NOMO-1 treated with dmso at 0.1 percent for 144 hours (cell line): ENCODE results near the gene PXT1.
"Not testable (repeated sequence)": the region's sequence is repeated elsewhere in the genome, so short reads cannot be mapped to it uniquely, and the experiment has no call there.

ENCODE experiments used
- DNase-seq: peaks from one replicate; lab custom pipeline; 2025; ENCODE audit not compliant: unreplicated experiment; lab: John Stamatoyannopoulos, UW

Gene PXT1

GRCh38 chr6:36444470-36444869 lies 1.8 kb upstream of the PXT1 start:
- DNase-seq = no peak

- no peak for DNase-seq
These were observed 1.1 kb upstream of the PXT1 start for GRCh38 chr6:36443471-36444428.

- no peak for DNase-seq
These were observed 467 bp downstream of the PXT1 start for GRCh38 chr6:36442103-36442670.

DNA sequence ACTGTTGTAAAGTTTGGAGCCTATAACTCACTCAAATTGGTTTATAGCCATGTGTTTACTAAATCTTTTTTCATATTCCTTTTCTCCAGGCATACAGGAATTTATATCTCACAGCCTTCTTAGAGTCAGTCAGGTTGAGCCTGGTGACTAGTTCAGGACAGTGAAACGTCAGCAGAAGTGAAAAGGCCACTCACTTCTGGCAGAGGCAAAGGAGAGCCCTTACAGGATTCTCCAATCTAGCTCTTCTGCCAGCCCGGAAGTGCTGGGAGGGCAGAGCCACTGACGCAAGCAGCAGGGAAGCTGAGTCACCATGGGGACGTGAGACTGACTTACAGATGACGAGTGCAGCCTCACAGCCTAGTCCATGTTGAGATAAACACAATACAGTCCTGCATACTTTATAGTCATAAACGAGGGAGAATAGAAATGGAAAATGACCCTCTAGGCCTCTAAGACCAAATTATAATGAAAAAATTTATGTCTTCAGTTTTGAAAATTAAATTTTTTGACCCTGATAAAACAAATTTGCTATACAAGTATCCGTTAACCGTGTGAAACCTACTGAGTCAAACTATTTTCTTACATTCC lies 1.3 kb downstream of the PXT1 start:
- peak; percentile 88 for DNase-seq

DNA sequence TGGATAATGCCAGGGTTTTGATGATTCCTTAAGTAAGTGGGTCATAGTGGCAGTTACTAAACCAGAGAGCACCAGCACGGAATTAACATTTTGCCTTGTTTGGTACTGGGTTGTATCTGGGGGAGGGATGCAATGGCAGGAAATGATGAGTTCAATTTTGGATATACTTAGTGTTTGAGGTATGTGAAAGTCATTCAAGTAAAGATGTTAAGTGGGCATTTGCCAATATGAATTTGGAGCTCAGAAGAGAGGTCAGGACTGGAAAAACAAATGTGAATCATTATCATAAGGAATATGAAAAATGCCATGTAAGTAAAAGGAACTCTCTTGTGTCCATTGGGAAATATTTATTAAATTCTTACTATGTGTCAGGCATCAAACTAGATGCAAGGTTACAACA lies 6.2 kb downstream of the PXT1 start:
- DNase-seq = no peak

DNA sequence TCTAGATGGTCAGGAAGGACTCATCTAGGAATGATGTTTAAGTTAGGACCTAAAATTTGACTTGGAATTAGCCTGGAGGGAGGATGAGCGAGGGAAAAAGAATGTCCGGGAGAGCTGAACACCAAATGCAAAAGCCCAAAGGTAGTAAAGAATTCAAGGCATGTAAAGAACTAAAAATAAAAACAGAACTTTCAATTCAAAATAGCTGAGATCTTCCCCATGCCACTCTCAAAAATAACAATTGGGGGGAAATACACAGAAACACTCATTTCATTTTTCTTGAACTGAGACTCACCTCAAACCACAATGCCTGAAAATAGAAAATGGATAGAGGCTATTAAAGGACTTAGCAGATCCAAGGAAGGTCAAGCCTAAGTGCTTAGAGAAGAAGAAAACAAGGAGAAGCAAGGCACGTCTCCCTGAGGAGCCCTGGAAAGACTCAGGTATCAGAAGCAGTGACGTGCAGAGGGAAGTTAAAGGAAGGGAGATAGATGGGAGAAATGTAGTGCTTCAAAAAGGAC lies 10.4 kb downstream of the PXT1 start:
- DNase-seq = no peak

DNA sequence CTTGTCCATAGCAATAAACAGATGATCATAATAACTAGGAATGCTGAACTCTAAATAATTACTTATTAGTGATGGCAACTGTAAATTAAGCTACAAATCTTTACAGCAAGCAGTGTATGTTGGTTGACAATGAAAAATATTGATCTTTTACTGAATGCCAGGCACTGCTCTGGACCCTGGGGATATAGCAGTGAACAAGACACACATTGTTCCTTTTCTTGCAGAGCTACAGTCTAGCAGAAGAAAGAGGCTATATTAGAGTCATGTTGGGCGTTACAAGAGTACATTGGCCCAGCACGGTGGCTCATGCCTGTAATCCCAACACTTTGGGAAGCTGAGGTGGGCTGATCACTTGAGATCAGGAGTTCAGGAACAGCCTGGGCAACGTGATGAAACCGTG lies 11.5 kb downstream of the PXT1 start:
- DNase-seq = no peak

GRCh38 chr6:36430351-36430750 lies 12.3 kb downstream of the PXT1 start:
- no peak for DNase-seq

DNA sequence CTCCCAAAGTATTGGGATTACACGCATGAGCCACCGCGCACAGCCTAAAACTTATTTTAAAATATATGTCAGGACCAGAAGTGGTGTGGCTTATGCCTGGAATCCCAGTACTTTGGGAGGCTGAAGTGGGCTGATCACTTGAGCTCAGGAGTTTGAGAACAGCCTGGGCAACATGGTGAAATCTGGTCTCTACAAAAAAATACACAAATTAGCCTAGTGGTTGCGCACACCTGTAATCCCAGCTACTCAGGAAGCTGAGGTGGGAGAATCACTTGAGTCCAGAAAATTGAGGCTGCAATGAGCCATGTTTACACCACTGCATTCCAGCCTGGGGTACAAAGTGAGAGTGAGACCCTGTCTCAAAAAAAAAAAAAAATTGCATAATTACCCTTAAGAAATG lies 13.7 kb downstream of the PXT1 start:
- DNase-seq = no peak

DNA sequence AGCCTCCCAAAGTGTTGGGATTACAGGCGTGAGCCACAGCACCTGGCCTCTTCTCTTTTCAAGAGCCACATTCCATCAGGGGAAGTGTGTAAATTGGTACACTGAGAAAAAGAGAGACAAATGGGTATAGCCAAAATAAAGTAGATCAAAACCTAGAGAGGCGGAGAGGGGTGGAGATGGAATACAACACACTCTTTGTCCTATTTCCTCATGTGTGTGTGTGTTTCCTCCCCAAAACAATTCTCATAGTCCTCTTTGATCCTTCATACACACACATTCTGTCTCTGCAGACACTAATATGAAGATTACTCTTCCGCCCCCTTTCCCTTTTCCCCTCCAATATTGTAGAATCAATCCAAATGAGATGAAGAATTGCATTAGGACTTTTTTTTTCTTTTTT lies 16.0 kb downstream of the PXT1 start:
- DNase-seq = no peak

GRCh38 chr6:36423101-36423824 lies 19.4 kb downstream of the PXT1 start:
- peak; percentile 95 for DNase-seq

- DNase-seq = no peak
These were observed 19.9 kb downstream of the PXT1 start for GRCh38 chr6:36422714-36423100.

GRCh38 chr6:36419310-36419709 lies 23.3 kb downstream of the PXT1 start:
- DNase-seq = peak; percentile 73

DNA sequence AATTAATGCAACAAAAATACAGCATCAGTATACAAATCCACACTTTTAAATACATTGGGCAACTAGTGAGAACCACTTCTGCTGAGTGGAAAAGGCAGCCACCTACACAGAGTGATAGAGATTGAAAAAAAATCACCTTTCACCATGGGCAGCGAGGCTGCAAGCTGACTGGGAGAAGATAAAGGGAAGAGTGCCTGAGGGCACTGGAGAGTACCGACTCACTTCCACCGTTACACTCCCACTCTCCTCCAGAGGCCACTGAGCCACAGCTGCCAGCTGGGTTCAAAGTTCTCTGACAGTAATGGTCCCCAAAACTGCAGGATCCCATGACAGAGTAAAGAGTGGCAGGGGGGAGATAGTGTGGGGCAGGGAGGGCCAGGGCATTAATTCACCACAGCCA lies 24.1 kb downstream of the PXT1 start:
- DNase-seq = no peak

- no peak for DNase-seq
These were observed 28.2 kb downstream of the PXT1 start for GRCh38 chr6:36414481-36414880.

GRCh38 chr6:36413489-36414480 lies 28.9 kb downstream of the PXT1 start:
- no peak for DNase-seq

GRCh38 chr6:36409718-36410117 lies 32.9 kb downstream of the PXT1 start:
- DNase-seq = not testable (repeated sequence)

DNA sequence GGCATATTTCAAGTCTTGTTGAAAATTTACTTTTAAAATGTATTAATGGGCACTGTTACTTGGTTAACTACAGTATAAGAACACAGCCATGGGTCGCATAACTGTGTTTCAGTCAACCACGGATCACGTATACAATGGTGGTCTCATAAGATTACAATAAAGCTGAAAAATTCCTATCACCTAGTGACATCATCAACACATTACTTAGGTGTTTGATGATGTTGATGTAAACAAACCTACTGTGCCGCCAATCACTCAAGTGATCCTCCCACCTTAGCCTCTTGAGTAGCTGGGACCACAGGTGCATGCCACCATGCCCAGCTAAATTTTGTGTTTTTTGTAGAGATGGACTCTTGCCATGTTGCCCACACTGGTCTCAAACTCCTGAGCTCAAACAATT lies 38.5 kb downstream of the PXT1 start:
- no peak for DNase-seq

GRCh38 chr6:36402481-36402880 lies 40.2 kb downstream of the PXT1 start:
- DNase-seq = no peak

DNA sequence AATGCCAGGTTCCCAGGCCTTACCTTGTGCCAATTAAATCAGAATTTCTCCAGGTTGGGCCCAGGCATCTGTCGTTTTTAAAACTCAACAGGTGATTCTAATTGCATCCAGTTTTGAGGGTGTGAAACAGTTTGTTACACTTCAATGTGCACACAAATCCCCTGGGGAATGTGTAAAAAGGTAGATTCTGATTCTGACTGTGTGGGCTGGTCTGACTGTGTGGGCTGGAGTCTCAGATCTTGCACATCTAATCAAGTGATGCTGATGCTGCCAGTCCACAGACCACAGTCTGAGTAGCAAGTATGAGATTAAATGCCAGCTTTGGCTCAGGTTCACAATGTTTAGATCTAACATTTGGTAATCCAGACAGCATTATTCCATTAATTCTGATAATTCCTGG lies 42.7 kb downstream of the PXT1 start:
- no peak for DNase-seq
